LNCaP clone FGC (cell line): ENCODE results near the gene KCND1.
A peak's percentile ranks its signal among the peaks of the same experiment; 100 is the strongest.

ENCODE experiments used
- DNase-seq: peaks from one replicate; pipeline ENCODE4 v3.0.0-alpha.2; 2011; ENCODE audit warnings: low read depth
- H3K4me3 ChIP-seq: 2 replicates; pipeline ENCODE4 v1.5.1; 2011; ENCODE audit warnings: mild to moderate bottlenecking, low read depth, low read length, control low read depth
- CTCF ChIP-seq: IDR thresholded peaks from 2 replicates; pipeline ENCODE4 v1.5.1; 2012; ENCODE audit warnings: mild to moderate bottlenecking; ENCODE audit not compliant: control insufficient read depth, insufficient read depth; ENCODE audit errors: extremely low read depth

Gene KCND1

DNA sequence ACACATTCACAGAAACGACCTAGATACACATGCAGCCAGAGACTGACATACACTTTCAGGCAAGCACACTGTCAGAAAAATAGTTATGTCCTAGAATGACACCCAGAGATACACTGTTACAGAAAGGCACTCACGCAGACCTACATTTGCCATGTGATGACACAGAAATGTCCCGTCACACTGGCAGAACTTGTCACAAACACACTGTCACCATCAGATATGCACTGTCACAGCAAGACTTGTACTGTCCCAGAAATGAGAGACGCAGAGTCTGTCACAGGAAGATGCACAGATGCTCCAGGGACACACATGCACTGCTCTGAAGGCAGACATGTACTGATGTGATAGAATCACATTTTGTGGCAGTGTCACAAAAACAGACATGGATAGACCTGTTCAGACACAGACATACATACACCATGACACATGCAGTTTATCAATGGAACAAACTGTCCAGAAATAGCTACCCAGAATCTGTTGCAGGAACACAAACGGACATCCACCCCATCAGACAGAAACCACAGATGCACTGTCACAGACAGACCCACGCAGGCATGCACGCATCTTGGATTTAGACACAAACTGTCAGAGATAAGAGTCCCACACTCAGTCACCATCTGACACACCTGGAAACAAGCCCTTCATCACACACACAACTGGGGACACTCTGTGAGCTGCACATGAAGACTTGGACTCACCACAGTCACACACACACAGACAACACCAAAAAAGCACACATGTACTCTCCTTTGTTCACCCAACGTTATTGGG is 51.5 kb downstream of the KCND1 start:
- DNase-seq: no peak
- peak overlapping the region; percentile 78 for H3K4me3 ChIP-seq
- no peak for TF ChIP-seq CTCF

- DNase-seq: no peak
- TF ChIP-seq CTCF: no peak
- peak overlapping the region; percentile 78 for H3K4me3 ChIP-seq
Measured at GRCh38 chrX:48919360-48919841, 52.2 kb downstream of the KCND1 start.

DNA sequence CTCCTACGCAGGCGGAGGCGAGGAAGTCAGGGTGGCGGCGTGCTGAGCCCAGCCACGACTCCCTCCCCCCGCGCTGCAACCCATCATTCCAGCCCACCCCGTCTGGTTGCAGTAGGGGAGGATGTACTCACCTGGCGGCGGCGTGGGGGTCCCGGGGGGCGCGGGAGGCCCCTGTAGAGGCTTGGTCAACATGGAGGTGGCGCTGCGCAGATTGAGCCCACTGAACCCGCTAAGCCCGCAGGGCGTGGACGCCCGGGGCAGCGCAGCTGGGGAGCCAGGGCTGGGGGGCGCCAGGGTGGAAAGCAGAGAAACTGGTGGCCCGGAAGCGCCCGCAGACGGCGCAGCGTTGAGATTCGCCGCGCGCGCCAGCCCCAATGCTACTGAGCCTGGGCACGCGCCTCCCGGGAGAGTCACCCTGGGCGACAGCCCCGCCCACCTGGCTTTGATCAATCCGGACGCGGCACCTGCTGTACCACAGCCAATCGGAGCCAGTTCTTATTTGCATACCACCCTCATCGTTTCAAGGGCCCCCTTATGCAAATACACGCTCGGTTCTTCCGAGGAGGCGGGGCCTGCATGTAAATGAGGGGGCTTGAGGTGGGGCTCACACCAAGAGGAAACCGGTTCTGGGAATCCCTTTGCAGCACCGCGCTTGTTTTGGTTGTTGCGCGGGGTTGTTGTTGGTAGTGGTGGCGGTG is 52.9 kb downstream of the KCND1 start, which contains the start of gene PIM2:
Gene PIM2, minus strand, starts transcription at position 382 of the 698 bp plus-strand sequence. Its CDS starts 190 bp downstream, at position 192.
- TF ChIP-seq CTCF: no peak
- peak within 1 kb of the TSS; percentile 78 for H3K4me3 ChIP-seq
- DNase-seq: peak; percentile 89

GRCh38 chrX:48918301-48918642 is 53.4 kb downstream of the KCND1 start:
- no peak for DNase-seq
- no peak for TF ChIP-seq CTCF

DNA sequence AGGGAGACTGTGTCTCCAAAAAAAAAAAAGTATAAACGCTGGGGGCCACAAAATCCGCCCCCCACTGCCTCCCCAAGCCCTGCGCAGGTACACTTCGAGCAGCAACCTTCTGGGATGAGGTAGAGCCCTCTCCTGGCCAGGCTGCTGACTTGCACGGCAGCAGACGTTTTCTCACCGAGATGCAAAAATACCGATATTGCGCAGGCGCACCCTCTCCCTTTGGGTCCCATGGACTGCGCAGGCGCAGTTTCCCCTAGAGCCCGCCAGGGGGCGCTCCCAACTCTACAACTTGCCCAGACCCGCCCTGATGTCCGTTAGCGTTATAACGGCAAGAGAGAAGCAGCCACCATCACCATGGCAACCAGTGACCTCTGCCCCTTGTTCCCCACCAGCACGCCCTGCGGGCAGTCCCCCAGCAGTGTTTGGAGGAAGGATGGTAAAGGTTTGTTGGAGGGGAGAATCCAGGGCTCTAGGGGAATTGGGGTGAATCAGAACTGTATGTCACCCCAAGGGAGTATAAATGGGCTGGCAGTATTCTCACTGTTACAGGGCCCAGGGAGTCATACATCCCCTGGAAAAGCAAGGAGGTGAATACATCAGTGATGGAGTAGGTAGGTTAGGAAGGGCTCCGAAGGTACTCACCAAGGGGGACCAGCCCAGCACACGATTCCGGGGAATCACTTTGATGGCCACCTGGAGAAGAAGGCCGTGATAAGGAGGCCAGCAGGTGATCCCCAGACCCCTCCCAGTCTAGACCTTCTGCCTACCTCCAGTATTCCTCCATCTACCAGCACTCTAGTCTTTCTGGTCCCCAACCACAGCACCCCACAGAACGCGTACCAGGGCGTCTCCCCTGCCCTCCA is 54.3 kb downstream of the KCND1 start:
- TF ChIP-seq CTCF: peak; percentile 64
- peak overlapping the region; percentile 78 for H3K4me3 ChIP-seq
- DNase-seq: peak; percentile 56

More at GRCh38 chrX:48918301-48918642, 53.4 kb downstream of the KCND1 start:
- H3K4me3 ChIP-seq: peak overlapping the region; percentile 78

- no peak for DNase-seq
- no peak overlapping the region for H3K4me3 ChIP-seq
- TF ChIP-seq CTCF: no peak
Measured at GRCh38 chrX:48914593-48915493, 56.8 kb downstream of the KCND1 start.
